ENCODE data around the gene IL18. TPM values are rescaled to one million over a fixed set of nuclear protein-coding genes. Genes with fewer than 3 reads are reported as not detected.
A peak's percentile ranks its signal among the peaks of the same experiment; 100 is the strongest.
"Not testable (repeated sequence)": the region's sequence is repeated elsewhere in the genome, so short reads cannot be mapped to it uniquely, and the experiment has no call there.

IL18 gene
- total RNA-seq, 1 donor from 2014 or later: 5.3 TPM

GRCh38 chr11:112166562-112166961, 2.7 kb upstream of the IL18 start:
- Mint-ChIP-seq H3K27me3 (ENCODE audit: low read depth, unreplicated experiment) (no peaks in the 10 kb centered on the region), H3K36me3 (ENCODE audit: low read depth, unreplicated experiment) (no peaks in the 10 kb centered on the region), H3K27ac (ENCODE audit: unreplicated experiment) (no peak overlapping the region), H3K4me1 (ENCODE audit: low read depth, unreplicated experiment) (peaks cover 5% of the 10 kb centered on the region), H3K9me3 (ENCODE audit: unreplicated experiment) (no peaks in the 10 kb centered on the region), H3K4me3 (ENCODE audit: unreplicated experiment) (no peak overlapping the region)
- FAIRE-seq: no peak
- peak; percentile 83 for DNase-seq (ENCODE audit: low read depth)
- no peak overlapping the region for H3K9ac ChIP-seq (ENCODE audit: low read length)
- H3K4me1 ChIP-seq (ENCODE audit: insufficient read depth, low read length): peaks cover 4% of the 10 kb centered on the region
- no peak overlapping the region for H3K4me2 ChIP-seq (ENCODE audit: low read length)
- no peaks in the 10 kb centered on the region for H3K27me3 ChIP-seq (ENCODE audit: insufficient read depth, low read length)
- no peaks in the 10 kb centered on the region for H3K9me3 ChIP-seq (ENCODE audit: insufficient read depth, low read depth, low read length)
- H3K79me2 ChIP-seq (ENCODE audit: insufficient read depth, low read length): no peaks in the 10 kb centered on the region
- H3K4me3 ChIP-seq (ENCODE audit: insufficient read depth, low read depth, low read length): no peak overlapping the region
- H3K36me3 ChIP-seq (ENCODE audit: insufficient read depth, low read length): no peaks in the 10 kb centered on the region
- TF ChIP-seq CTCF (IDR thresholded peaks at IDR 0.05; ENCODE audit: insufficient read depth, low read depth, low read length) (no peak), EZH2 (IDR thresholded peaks at IDR 0.05; ENCODE audit: insufficient read depth, low read length) (no peak)
- H2AFZ ChIP-seq (ENCODE audit: low read depth, low read length): no peak overlapping the region
- H4K20me1 ChIP-seq (ENCODE audit: insufficient read depth, low read length): no peaks in the 10 kb centered on the region
- no peak overlapping the region for H3K27ac ChIP-seq (ENCODE audit: low read depth, low read length)

GRCh38 chr11:112165049-112165448, 1.2 kb upstream of the IL18 start:
- Mint-ChIP-seq H3K4me1 (ENCODE audit: low read depth, unreplicated experiment) (peaks cover 5% of the 10 kb centered on the region), H3K27ac (ENCODE audit: unreplicated experiment) (no peak overlapping the region), H3K4me3 (ENCODE audit: unreplicated experiment) (no peak overlapping the region), H3K36me3 (ENCODE audit: low read depth, unreplicated experiment) (no peaks in the 10 kb centered on the region), H3K27me3 (ENCODE audit: low read depth, unreplicated experiment) (no peaks in the 10 kb centered on the region), H3K9me3 (ENCODE audit: unreplicated experiment) (no peaks in the 10 kb centered on the region)
- Histone ChIP-seq H3K27ac (ENCODE audit: low read depth, low read length) (no peak overlapping the region), H3K4me1 (ENCODE audit: insufficient read depth, low read length) (peaks cover 4% of the 10 kb centered on the region), H3K27me3 (ENCODE audit: insufficient read depth, low read length) (no peaks in the 10 kb centered on the region), H3K4me2 (ENCODE audit: low read length) (no peak overlapping the region), H3K36me3 (ENCODE audit: insufficient read depth, low read length) (no peaks in the 10 kb centered on the region), H3K9ac (ENCODE audit: low read length) (no peak overlapping the region), H4K20me1 (ENCODE audit: insufficient read depth, low read length) (no peaks in the 10 kb centered on the region), H3K4me3 (ENCODE audit: insufficient read depth, low read depth, low read length) (no peak overlapping the region), H2AFZ (ENCODE audit: low read depth, low read length) (no peak overlapping the region), H3K79me2 (ENCODE audit: insufficient read depth, low read length) (no peaks in the 10 kb centered on the region), H3K9me3 (ENCODE audit: insufficient read depth, low read depth, low read length) (no peaks in the 10 kb centered on the region)
- no peak for FAIRE-seq
- TF ChIP-seq CTCF (IDR thresholded peaks at IDR 0.05; ENCODE audit: insufficient read depth, low read depth, low read length) (no peak), EZH2 (IDR thresholded peaks at IDR 0.05; ENCODE audit: insufficient read depth, low read length) (no peak)
- no peak for DNase-seq (ENCODE audit: low read depth)

- Histone ChIP-seq H3K4me3 (ENCODE audit: insufficient read depth, low read depth, low read length) (no peak overlapping the region), H3K9me3 (ENCODE audit: insufficient read depth, low read depth, low read length) (no peaks in the 10 kb centered on the region), H3K27ac (ENCODE audit: low read depth, low read length) (no peak overlapping the region), H3K4me1 (ENCODE audit: insufficient read depth, low read length) (peaks cover 4% of the 10 kb centered on the region), H3K27me3 (ENCODE audit: insufficient read depth, low read length) (no peaks in the 10 kb centered on the region), H3K9ac (ENCODE audit: low read length) (peak overlapping the region; percentile 4), H2AFZ (ENCODE audit: low read depth, low read length) (no peak overlapping the region), H3K4me2 (ENCODE audit: low read length) (peak overlapping the region; percentile 62), H3K36me3 (ENCODE audit: insufficient read depth, low read length) (no peaks in the 10 kb centered on the region), H3K79me2 (ENCODE audit: insufficient read depth, low read length) (no peaks in the 10 kb centered on the region), H4K20me1 (ENCODE audit: insufficient read depth, low read length) (no peaks in the 10 kb centered on the region)
- Mint-ChIP-seq H3K4me1 (ENCODE audit: low read depth, unreplicated experiment) (peaks cover 11% of the 10 kb centered on the region), H3K4me3 (ENCODE audit: unreplicated experiment) (peak overlapping the region; percentile 40), H3K27ac (ENCODE audit: unreplicated experiment) (no peak overlapping the region), H3K9me3 (ENCODE audit: unreplicated experiment) (no peaks in the 10 kb centered on the region), H3K27me3 (ENCODE audit: low read depth, unreplicated experiment) (no peaks in the 10 kb centered on the region), H3K36me3 (ENCODE audit: low read depth, unreplicated experiment) (no peaks in the 10 kb centered on the region)
- no peak for TF ChIP-seq CTCF (IDR thresholded peaks at IDR 0.05; ENCODE audit: insufficient read depth, low read depth, low read length)
- no peak for TF ChIP-seq EZH2 (IDR thresholded peaks at IDR 0.05; ENCODE audit: insufficient read depth, low read length)
- DNase-seq (ENCODE audit: low read depth): peak; percentile 31
- FAIRE-seq: no peak
Measured at GRCh38 chr11:112162761-112163546, 940 bp downstream of the IL18 start.

- not testable (repeated sequence) for H3K36me3 Mint-ChIP-seq (ENCODE audit: low read depth, unreplicated experiment); H4K20me1 ChIP-seq (ENCODE audit: insufficient read depth, low read length); H3K79me2 ChIP-seq (ENCODE audit: insufficient read depth, low read length); H2AFZ ChIP-seq (ENCODE audit: low read depth, low read length); H3K27me3 ChIP-seq (ENCODE audit: insufficient read depth, low read length); H3K4me3 ChIP-seq (ENCODE audit: insufficient read depth, low read depth, low read length); H3K9me3 ChIP-seq (ENCODE audit: insufficient read depth, low read depth, low read length); H3K4me2 ChIP-seq (ENCODE audit: low read length); H3K27ac Mint-ChIP-seq (ENCODE audit: unreplicated experiment); H3K4me1 ChIP-seq (ENCODE audit: insufficient read depth, low read length); H3K27me3 Mint-ChIP-seq (ENCODE audit: low read depth, unreplicated experiment); H3K27ac ChIP-seq (ENCODE audit: low read depth, low read length); FAIRE-seq; H3K9ac ChIP-seq (ENCODE audit: low read length); H3K4me3 Mint-ChIP-seq (ENCODE audit: unreplicated experiment); H3K36me3 ChIP-seq (ENCODE audit: insufficient read depth, low read length); DNase-seq (ENCODE audit: low read depth); H3K9me3 Mint-ChIP-seq (ENCODE audit: unreplicated experiment)
- peaks cover 14% of the 10 kb centered on the region for H3K4me1 Mint-ChIP-seq (ENCODE audit: low read depth, unreplicated experiment)
Measured at GRCh38 chr11:112162200-112162599, 1.7 kb downstream of the IL18 start.
